CD14-positive monocyte (primary cell): ENCODE results near the gene TMEM45A. TPM values are rescaled to one million over a fixed set of nuclear protein-coding genes. Genes with fewer than 3 reads are reported as not detected.

Experiments
- DNase-seq, 3 donors: peaks; one replicate each; pipeline ENCODE4 v3.0.0-alpha.2; 2011 to 2022
- H2AFZ ChIP-seq: 2 replicates; pipeline ENCODE4 v1.6.0; 2012; ENCODE audit warnings: mild to moderate bottlenecking, low read depth, low read length, inconsistent platforms; ENCODE audit not compliant: insufficient read depth, poor library complexity, severe bottlenecking
- H3K27ac ChIP-seq, 2 donors: 1 replicate in 1 of 2; 2 replicates in 1 of 2; pipeline ENCODE4 v1.5.1; 2012 to 2013; ENCODE audit warnings: low read length in 2 of 2, control low read depth in 1 of 2, inconsistent platforms in 1 of 2, low read depth in 1 of 2, mild to moderate bottlenecking in 1 of 2
- H3K27me3 ChIP-seq, 2 donors: one replicate each; pipeline versions ENCODE4 v1.6.0 to v1.6.1; 2011 to 2013; ENCODE audit warnings: low read length in 2 of 2; ENCODE audit not compliant: control insufficient read depth in 2 of 2, insufficient read depth in 2 of 2
- H3K36me3 ChIP-seq, 2 donors: replicated peaks in 1 of 2; 1 replicate in 1 of 2; 2 replicates in 1 of 2; pipeline versions ENCODE4 v1.5.1 to v1.6.1; 2012 to 2013; ENCODE audit warnings: low read length in 2 of 2, control low read depth in 1 of 2, inconsistent platforms in 1 of 2, mild to moderate bottlenecking in 1 of 2; ENCODE audit not compliant: insufficient read depth in 2 of 2, control insufficient read depth in 1 of 2
- H3K4me1 ChIP-seq, 2 donors: 1 replicate in 1 of 2; 2 replicates in 1 of 2; pipeline versions ENCODE4 v1.5.1 to v1.6.1; 2012 to 2013; ENCODE audit warnings: low read length in 2 of 2, control low read depth in 1 of 2, inconsistent platforms in 1 of 2, mild to moderate bottlenecking in 1 of 2, moderate library complexity in 1 of 2; ENCODE audit not compliant: insufficient read depth in 2 of 2, control insufficient read depth in 1 of 2
- H3K4me2 ChIP-seq: replicated peaks from 2 replicates; pipeline ENCODE3; 2012; ENCODE audit warnings: low read length, moderate library complexity, mild to moderate bottlenecking; ENCODE audit not compliant: poor library complexity, severe bottlenecking; ENCODE audit errors: extremely low read depth
- H3K4me3 ChIP-seq, 3 experiments: fragments of 200-600 bp in 1 of 3; sonication (generic) in 1 of 3; replicated peaks in 1 of 3; 1 replicate in 2 of 3; 2 replicates in 1 of 3; pipeline ENCODE4 v1.5.1; 2011 to 2013; ENCODE audit warnings: low read length in 3 of 3, mild to moderate bottlenecking in 3 of 3, control low read depth in 2 of 3, low read depth in 2 of 3, inconsistent platforms in 1 of 3, moderate library complexity in 1 of 3
- H3K79me2 ChIP-seq: 2 replicates; pipeline ENCODE4 v1.6.0; 2012; ENCODE audit warnings: mild to moderate bottlenecking, control low read depth, inconsistent platforms, low read length, moderate library complexity; ENCODE audit not compliant: insufficient read depth
- H3K9ac ChIP-seq: 2 replicates; pipeline ENCODE4 v1.6.0; 2017; ENCODE audit warnings: low read length, mild to moderate bottlenecking; ENCODE audit not compliant: insufficient read depth, poor library complexity, severe bottlenecking
- H3K9me3 ChIP-seq, 2 donors: replicated peaks in 1 of 2; 1 replicate in 1 of 2; 2 replicates in 1 of 2; pipeline versions ENCODE4 v1.5.1 to v1.6.1; 2012 to 2013; ENCODE audit warnings: low read length in 2 of 2, control low read depth in 1 of 2; ENCODE audit not compliant: control insufficient read depth in 1 of 2, insufficient read depth in 1 of 2
- H4K20me1 ChIP-seq: 2 replicates; pipeline ENCODE4 v1.6.0; 2012; ENCODE audit warnings: mild to moderate bottlenecking, low read length, control low read depth, moderate library complexity; ENCODE audit not compliant: insufficient read depth
- H3K27ac Mint-ChIP-seq, 7 donors: one replicate each; pipeline ENCODE4 v1.8.0; 2020; ENCODE audit warnings: mild to moderate bottlenecking in 7 of 7, mixed read lengths in 7 of 7, moderate library complexity in 6 of 7, inconsistent platforms in 2 of 7
- H3K27me3 Mint-ChIP-seq, 3 donors: one replicate each; pipeline ENCODE4 v1.8.0; 2021 to 2022; ENCODE audit warnings: low read depth in 3 of 3, mild to moderate bottlenecking in 3 of 3, mixed read lengths in 3 of 3, moderate library complexity in 3 of 3, inconsistent platforms in 1 of 3
- H3K36me3 Mint-ChIP-seq, 2 donors: one replicate each; pipeline ENCODE4 v1.8.0; 2020; ENCODE audit warnings: mixed read lengths in 2 of 2, inconsistent platforms in 1 of 2, mild to moderate bottlenecking in 1 of 2
- H3K4me1 Mint-ChIP-seq: one replicate; pipeline ENCODE4 v1.8.0; 2020; ENCODE audit warnings: mild to moderate bottlenecking, mixed read lengths
- H3K4me3 Mint-ChIP-seq, 2 donors: one replicate each; pipeline ENCODE4 v1.8.0; 2020; ENCODE audit warnings: mild to moderate bottlenecking in 2 of 2, mixed read lengths in 2 of 2, moderate library complexity in 1 of 2
- H3K9me3 Mint-ChIP-seq, 7 donors: one replicate each; pipeline ENCODE4 v1.8.0; 2020 to 2022; ENCODE audit warnings: mixed read lengths in 7 of 7, mild to moderate bottlenecking in 6 of 7, moderate library complexity in 6 of 7, inconsistent platforms in 2 of 7
- CTCF ChIP-seq: fragments of 200-600 bp; IDR thresholded peaks from one replicate; pipeline ENCODE4 v1.8.0; 2022; ENCODE audit warnings: antibody characterized with exemption, mild to moderate bottlenecking
- intact Hi-C, 2 donors: fragments of 100-400 bp; cut with micrococcal nuclease; formaldehyde crosslinking; loops; one replicate each; pipeline versions ENCODE4 v1.15.0 to v1.15.1; 2023
- polyA plus RNA-seq, 3 donors: library from polyadenylated mRNA; depleted of rRNA in 1 of 3; unstranded in 2 of 3; stranded (reverse) in 1 of 3; fragments of 300-500 nt in 2 of 3; fragments of >200 nt in 1 of 3; fragmentation: Illumina TruSeq in 2 of 3; gene quantifications; 1 replicate in 2 of 3; 2 replicates in 1 of 3; pipeline ENCODE4 v1.2.3, GENCODE V29; 2012 to 2021

The TMEM45A gene
- polyA plus RNA-seq, 3 donors: 0.03 to 1.5 (median 0.97) TPM

DNA sequence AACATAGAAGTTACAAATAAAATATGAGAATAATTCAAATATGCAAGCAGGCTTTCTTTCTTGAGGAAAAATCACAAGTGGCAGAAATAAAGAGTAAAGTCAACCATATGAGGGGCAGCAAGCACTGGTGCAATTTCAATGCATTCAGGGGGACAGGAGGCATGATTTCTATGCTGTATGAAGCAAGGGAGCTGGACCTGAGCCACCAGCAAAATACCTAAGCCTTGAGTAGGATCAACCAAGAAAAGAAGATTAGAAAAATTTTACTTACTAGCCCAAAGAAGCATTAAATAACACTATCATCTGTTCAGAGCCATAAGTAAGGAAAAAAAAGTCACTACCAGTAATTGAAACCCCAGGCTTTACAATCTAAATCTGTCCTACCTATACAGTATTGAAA is 123.3 kb downstream of the TMEM45A start:
- Histone ChIP-seq H3K9me3 (no peaks in the 10 kb centered on the region), H3K27ac (no peak overlapping the region), H3K9ac (no peak overlapping the region), H3K4me3 (no peak overlapping the region), H3K36me3 (no peaks in the 10 kb centered on the region), H3K4me2 (no peak overlapping the region), H3K4me1 (no peaks in the 10 kb centered on the region), H2AFZ (no peak overlapping the region), H3K27me3 (no peaks in the 10 kb centered on the region), H4K20me1 (no peaks in the 10 kb centered on the region), H3K79me2 (no peaks in the 10 kb centered on the region)
- Mint-ChIP-seq H3K4me3 (no peak overlapping the region), H3K36me3 (no peaks in the 10 kb centered on the region), H3K27me3 (peaks cover 0 to 2% (median 0%) of the 10 kb centered on the region in 3 donors), H3K27ac (no peak overlapping the region), H3K9me3 (peaks cover 0 to 5% (median 0%) of the 10 kb centered on the region in 7 donors), H3K4me1 (no peaks in the 10 kb centered on the region)
- intact Hi-C loops: no loop called here
- no peak for TF ChIP-seq CTCF
- DNase-seq: no peak

- Histone ChIP-seq H2AFZ (no peak overlapping the region), H3K79me2 (no peaks in the 10 kb centered on the region), H3K27ac (no peak overlapping the region), H3K4me2 (no peak overlapping the region), H4K20me1 (no peaks in the 10 kb centered on the region), H3K9ac (no peak overlapping the region), H3K36me3 (no peaks in the 10 kb centered on the region), H3K4me3 (no peak overlapping the region), H3K4me1 (no peaks in the 10 kb centered on the region), H3K9me3 (no peaks in the 10 kb centered on the region), H3K27me3 (no peaks in the 10 kb centered on the region)
- Mint-ChIP-seq H3K9me3 (peaks cover 0 to 11% (median 4%) of the 10 kb centered on the region in 7 donors), H3K27me3 (peaks cover 0 to 2% (median 0%) of the 10 kb centered on the region in 3 donors), H3K4me1 (no peaks in the 10 kb centered on the region), H3K36me3 (no peaks in the 10 kb centered on the region), H3K27ac (no peak overlapping the region), H3K4me3 (no peak overlapping the region)
- DNase-seq: no peak
- TF ChIP-seq CTCF: no peak
- intact Hi-C loops: no loop called here
These were observed 128.8 kb downstream of the TMEM45A start for GRCh38 chr3:100621251-100621650.

Other genes with a start within 250 kb of the TMEM45A start
- 10 to 100 TPM; 10.2 to 22.7 (median 12.2) TPM for gene TBC1D23, start 231.6 kb upstream of the TMEM45A start, polyA plus RNA-seq
- 10 to 100 TPM; 15.1 to 30.5 (median 24.6) TPM for gene NIT2, start 157.9 kb upstream of the TMEM45A start, polyA plus RNA-seq
- 1 to 10 TPM; 4.9 to 6.3 (median 6.3) TPM for gene TOMM70, start 91.5 kb upstream of the TMEM45A start, polyA plus RNA-seq
- gene LNP1, start 91.1 kb upstream of the TMEM45A start, polyA plus RNA-seq: under 1 TPM; 0.07 to 0.26 (median 0.08) TPM
- gene ADGRG7, start 117.0 kb downstream of the TMEM45A start, polyA plus RNA-seq: not detected
- gene TFG, start 216.9 kb downstream of the TMEM45A start, polyA plus RNA-seq: 10 to 100 TPM; 37.9 to 51.2 (median 44.8) TPM